PFSK-1 (cell line): Measurements from ENCODE around the gene FBXO8.

Source experiments
- FOXP2 ChIP-seq: optimal IDR thresholded peaks from 2 replicates; pipeline ENCODE3; 2011; ENCODE audit warnings: borderline replicate concordance, control low read depth, inconsistent platforms; ENCODE audit not compliant: insufficient read depth; ENCODE audit errors: extremely low read length, extremely low read depth
- POLR2AphosphoS5 ChIP-seq: IDR thresholded peaks from 2 replicates; pipeline ENCODE4 v1.6.1; 2012; ENCODE audit warnings: low read depth, mild to moderate bottlenecking, control low read depth, low read length, moderate library complexity
- REST ChIP-seq, 2 experiments: IDR thresholded peaks; 2 replicates each; pipeline versions ENCODE4 v1.6.1 to v1.8.0; 2011 to 2012; ENCODE audit warnings: low read depth in 2 of 2, low read length in 2 of 2, control low read depth in 1 of 2, inconsistent platforms in 1 of 2, mild to moderate bottlenecking in 1 of 2, moderate library complexity in 1 of 2; ENCODE audit not compliant: insufficient read depth in 1 of 2
- SIN3A ChIP-seq: IDR thresholded peaks from 2 replicates; pipeline ENCODE4 v1.6.1; 2012; ENCODE audit warnings: mild to moderate bottlenecking, low read length, moderate library complexity, borderline replicate concordance; ENCODE audit not compliant: insufficient read depth
- TAF1 ChIP-seq: IDR thresholded peaks from 2 replicates; pipeline ENCODE4 v1.6.1; 2012; ENCODE audit warnings: low read length, control low read depth, borderline replicate concordance; ENCODE audit not compliant: insufficient read depth

The FBXO8 gene

DNA sequence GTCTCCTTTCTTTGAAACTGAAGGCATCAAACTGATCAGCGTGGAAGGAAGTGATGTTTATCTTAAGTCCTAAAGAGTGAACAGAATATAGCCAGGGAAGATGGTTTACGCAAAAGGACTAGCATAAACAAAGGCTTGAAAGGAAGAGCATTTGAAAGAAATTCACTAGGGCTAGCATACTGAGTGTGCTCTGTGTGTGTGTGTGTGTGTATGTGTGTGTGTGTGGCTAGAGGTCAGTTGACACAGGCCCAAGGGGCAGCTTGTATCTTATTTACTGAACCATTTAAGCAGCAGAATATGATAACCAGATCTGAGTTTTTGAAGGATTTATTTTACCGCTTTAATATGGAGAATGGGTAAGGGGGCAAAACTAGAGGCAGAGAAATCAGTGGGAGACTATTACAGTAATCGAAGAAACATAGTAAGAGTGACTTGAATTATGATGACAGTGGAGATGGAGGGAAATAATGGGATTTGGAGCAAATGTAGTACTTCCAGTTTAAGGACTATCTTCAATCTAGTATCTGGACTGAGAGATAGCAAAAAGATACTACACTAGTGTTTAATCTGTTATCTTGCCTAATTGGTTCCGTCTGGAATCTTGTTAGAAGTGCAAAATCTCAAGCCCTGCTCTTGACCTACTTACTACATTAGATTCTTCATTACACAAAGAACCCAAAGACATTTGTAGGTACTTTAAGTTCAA lies 37.2 kb upstream of the FBXO8 start:
- TF ChIP-seq TAF1 (no peak), SIN3A (no peak), FOXP2 (no peak), REST (IDR thresholded peaks at IDR 0.05; ENCODE audit: insufficient read depth in 1 of 2, low read depth in 2 of 2, low read length in 2 of 2) (no peak), POLR2AphosphoS5 (no peak)

DNA sequence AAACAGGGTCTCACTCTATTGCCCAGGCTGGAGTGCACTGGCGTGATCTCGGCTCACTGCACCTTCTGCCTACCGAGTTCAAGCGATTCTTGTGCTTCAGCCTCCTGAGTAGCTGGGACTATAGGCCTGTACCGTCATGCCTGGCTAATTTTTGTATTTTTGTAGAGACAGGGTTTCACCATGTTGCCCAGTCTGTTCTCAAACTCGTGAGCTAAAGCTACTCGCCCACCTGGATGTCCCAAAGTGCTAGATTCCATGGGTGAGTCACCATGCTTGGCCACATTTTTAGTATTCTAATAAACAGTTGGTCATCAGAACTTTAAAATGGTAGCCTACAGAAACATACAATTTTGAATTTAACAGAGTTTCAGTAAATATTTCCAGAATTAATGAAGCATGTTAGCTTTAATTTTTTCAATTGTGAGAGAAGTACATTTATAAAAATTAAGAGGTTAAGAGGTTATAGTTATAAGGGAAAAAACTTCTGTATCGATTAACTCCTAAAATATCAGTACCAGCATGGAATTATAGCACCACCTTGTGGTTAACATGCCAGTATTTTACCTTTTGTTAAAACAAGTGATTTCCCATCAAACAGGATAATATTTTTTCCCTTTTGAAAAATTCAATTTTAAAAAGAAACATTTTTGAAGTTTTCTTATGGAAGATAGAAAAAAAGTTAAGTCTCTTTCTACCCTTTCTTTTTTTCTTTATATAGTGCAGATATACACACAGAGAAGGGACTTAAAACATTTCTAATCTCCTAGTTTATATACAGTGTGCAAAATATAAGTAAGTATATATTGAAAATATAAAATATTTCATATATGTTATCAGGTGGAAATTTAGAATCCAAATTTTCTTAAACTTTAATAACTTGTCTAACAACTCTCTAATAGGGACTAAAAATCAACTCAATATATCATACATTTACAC lies 35.6 kb upstream of the FBXO8 start:
- TF ChIP-seq FOXP2 = no peak
- no peak for TF ChIP-seq REST (IDR thresholded peaks at IDR 0.05; ENCODE audit: insufficient read depth in 1 of 2, low read depth in 2 of 2, low read length in 2 of 2)
- no peak for TF ChIP-seq TAF1
- TF ChIP-seq POLR2AphosphoS5 = no peak
- TF ChIP-seq SIN3A = no peak

GRCh38 chr4:174317531-174317930 lies 34.1 kb upstream of the FBXO8 start:
- TF ChIP-seq POLR2AphosphoS5 = no peak
- TF ChIP-seq TAF1 = no peak
- TF ChIP-seq FOXP2 = no peak
- no peak for TF ChIP-seq REST (IDR thresholded peaks at IDR 0.05; ENCODE audit: insufficient read depth in 1 of 2, low read depth in 2 of 2, low read length in 2 of 2)
- no peak for TF ChIP-seq SIN3A

GRCh38 chr4:174316954-174317353 lies 33.5 kb upstream of the FBXO8 start:
- TF ChIP-seq REST (IDR thresholded peaks at IDR 0.05; ENCODE audit: insufficient read depth in 1 of 2, low read depth in 2 of 2, low read length in 2 of 2) (no peak), TAF1 (no peak), POLR2AphosphoS5 (no peak), SIN3A (no peak), FOXP2 (no peak)
